ENCODE data around the gene RBM6.
A peak's percentile ranks its signal among the peaks of the same experiment; 100 is the strongest.
"Not testable (repeated sequence)": the region's sequence is repeated elsewhere in the genome, so short reads cannot be mapped to it uniquely, and the experiment has no call there.

Gene RBM6

DNA sequence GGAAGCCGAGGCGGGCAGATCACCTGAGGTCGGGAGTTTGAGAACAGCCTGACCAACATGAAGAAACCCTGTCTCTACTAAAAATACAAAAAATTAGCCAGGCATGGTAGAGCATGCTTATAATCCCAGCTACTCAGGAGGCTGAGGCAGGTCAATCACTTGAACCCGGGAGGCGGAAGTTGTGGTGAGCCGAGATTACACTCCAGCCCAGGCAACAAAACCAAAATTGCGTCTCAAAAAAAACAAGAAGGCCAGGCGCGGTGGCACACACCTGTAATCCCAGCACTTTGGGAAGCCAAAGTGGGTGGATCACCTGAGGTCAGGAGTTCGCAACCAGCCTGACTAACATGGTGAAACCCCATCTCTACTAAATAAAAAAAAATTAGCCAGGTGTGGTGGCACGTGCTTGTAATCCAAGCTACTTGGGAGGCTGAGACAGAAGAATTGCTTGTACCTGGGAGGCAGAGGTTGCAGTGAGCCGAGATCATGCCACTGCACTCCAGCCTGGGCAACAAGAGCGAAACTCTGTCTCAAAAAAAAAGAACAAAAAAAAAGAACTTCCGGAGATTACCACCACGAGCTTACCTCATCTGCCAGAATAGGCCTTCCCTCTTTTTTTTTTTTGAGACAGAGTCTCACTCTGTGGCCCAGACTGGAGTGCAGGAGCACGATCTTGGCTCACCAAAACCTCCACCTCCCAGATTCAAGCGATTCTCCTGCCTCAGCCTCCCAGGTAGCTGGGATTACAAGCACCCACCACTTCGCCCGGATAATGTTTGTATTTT is 22.0 kb upstream of the RBM6 start:
- not testable (repeated sequence) for DNase-seq

DNA sequence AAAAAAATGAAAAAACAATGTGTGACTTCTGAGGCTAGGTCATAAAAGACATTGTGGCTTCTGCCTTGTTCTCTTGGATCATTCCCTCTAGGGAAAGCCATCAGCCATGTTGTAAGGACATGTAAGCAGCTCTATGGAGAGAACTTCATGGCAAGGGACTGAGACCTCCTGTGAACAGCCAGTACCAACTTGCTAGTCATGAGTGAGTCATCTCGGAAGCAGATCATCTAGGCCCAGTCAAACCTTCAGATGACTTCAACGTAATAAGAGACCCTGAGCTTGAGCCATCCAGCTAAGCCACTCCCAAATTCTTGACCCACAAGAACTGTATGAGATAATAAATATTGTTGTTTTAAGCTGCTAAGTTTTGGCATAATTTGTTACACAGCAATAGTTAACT is 15.3 kb upstream of the RBM6 start:
- DNase-seq = no peak

DNA sequence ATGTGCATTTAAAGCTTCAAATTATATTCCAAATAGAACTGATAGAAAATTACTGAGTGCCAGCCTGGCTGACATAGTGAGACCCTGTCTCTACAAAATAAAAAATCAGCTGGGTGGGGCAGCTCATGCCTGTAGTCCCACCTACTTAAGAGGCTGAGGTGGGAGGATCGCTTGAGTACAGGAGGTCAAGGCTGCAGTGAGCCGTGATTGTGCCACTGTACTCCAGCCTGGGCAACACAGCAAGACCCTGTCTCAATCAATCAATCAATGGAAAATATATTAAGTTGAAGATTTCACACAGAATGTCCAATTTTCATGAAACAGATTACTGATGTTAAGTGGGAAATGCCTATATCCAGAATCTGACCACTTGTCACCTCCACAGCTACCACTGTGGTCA is 14.5 kb upstream of the RBM6 start:
- no peak for DNase-seq

DNA sequence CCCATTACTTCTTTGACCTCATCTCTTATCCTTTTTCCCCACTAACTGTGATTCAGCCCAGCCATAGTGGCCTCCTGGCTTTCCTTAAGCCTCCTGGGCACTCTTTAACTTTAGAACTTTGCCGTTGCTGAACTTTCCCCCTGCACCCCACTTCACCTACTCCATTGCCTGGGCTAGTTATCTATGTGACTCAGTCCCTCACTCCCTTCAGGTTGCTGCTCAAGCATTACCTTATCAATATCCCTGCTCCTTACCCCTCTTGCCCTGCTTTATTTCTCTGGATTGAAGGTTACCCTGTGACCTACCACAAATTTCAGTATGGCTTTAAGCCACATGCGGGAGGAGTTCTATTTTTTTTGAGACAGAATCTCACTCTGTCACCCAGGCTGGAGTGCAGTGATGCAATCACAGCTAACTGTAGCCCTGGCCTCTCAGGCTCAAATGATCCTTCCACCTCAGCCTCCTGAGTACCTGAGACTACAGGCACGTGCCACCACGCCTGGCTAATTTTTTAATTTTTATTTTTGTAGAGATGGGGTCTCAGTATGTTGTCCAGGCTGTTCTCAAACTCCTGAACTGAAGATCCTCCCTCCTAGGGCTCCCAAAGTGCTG is 13.7 kb upstream of the RBM6 start:
- no peak for DNase-seq

DNA sequence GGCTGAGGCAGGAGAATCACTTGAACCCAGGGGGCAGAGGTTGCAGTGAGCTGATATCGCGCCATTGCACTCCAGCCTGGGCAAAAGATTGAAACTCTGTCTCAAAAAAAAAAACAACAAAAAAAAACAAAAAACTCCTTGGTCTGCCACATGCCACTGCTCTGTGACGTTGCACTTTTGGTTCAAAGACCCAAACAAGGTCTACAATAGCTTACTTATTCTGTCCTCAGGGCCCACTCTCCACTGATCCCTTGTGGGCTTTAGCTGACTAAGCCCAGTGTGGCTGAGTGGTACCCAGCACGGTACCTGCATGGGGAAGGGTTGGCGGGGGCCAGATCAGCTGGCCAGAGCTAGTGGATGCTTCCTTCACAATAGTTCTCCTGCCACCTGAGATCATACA is 12.2 kb upstream of the RBM6 start:
- DNase-seq = no peak

DNA sequence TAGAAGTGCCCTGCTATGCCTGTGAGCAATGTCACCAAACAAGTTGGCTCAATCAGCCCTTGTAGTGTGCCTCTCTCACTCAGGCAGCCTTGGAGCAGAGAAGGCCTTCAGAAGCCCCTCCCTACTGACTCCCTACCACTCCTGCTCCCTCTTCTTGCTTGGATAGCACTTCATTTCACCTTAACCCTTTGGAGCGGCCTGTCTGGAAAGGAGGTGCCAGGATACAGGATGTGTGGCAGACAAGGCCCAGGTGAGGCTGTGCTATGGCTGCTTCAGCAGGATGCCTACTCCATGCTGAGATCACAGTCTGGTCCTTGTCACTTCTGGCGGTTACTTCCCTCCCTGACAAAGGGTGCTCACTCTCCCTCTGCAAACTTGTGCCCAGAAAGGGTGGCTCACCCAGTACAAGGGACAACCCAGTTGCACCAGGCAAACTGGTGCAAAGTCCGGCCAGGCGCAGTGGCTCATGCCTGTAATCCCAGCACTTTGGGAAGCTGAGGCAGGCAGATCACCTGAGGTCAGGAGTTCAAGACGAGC is 11.4 kb upstream of the RBM6 start:
- no peak for DNase-seq

DNA sequence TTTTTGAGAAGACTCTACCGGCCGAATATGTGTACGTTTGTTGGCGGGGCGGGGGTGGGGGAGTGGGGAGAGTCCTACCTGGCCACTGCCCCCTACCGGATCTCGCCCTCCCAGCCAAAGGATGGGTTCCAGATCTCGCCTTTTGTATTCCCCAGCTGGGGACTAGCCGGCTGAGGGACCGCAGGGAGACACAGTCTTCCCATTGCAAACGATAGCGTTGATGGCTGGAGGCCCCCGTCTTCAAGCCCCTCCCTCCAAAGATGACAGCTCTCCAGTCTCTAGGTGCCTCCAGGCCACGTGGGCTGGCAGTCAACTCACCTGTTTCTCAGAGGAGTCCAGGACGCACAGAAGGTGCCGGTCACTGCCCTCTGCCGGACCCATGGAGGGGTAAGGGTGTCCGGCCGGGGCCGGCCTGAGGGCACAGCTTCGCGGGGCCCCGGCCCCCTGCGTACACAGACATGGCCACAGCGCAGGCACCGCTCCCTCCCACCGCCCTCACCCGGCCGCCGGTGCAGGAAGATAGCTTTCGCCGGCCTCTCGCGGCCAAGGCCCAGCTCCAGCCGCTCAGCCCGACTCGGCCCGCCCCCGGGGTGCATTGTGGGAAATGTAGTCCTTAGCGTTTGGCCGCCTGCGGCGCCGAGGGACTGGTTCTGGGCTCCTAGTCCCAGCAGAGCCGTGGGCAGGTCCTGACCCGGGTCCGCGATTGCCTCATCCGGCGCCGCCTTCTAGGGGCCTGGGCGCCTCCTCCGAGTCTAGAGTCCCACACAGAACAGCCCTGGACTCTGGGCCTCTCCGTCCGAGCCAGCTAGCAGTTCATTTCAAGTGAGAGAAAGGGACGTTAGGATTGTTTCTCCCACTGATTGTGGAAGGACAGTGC is 10.4 kb upstream of the RBM6 start, which contains the start of gene MON1A:
Gene MON1A (minus strand): TSS at position 521 of the 877 bp plus-strand sequence. CDS start 16,465 bp downstream, outside the sequence.
- DNase-seq = peak; percentile 89 to 90

DNA sequence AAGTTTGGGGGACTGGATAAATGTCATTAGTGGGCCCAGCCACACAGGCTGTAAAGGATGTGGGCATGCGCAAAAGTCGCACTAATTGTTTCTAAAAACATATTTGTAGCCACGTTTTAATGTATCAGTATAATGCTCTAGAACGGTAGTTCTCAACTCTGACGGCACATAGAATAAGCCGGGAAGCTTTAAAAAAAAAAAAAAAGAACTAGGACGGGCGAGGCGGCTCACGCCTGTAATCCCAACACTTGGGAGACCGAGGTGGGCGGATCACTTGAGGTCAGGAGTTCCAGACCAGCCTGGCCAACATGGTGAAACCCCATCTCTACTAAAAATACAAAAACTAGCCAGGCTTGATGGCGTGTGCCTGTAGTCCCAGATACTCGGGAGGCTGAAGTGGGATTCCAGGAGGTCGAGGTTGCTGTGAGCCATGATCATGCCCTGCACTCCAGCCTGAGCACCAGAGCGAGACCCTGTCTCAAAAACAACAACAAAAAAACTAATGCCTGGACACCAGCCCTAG is 9.7 kb upstream of the RBM6 start:
- DNase-seq = no peak

DNA sequence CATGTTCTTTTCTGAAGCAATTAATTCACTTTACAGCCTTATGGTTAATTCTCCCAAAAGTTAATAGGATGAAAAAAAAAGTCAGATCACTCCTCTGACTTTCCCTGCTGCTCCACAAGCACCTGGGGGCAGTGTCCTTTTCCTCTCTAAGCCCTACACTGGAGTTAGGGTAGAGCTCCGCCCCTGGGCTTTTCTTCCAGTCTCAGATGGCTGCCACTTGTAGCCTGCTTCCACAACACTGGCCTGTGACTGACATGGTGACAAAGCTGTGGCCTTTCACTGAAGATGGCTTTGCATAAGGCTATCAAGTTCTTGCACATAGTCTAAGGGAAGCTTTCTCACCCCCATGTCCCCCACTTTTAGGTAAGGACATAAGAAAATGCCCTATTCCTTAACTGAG is 9.0 kb upstream of the RBM6 start:
- DNase-seq = no peak

DNA sequence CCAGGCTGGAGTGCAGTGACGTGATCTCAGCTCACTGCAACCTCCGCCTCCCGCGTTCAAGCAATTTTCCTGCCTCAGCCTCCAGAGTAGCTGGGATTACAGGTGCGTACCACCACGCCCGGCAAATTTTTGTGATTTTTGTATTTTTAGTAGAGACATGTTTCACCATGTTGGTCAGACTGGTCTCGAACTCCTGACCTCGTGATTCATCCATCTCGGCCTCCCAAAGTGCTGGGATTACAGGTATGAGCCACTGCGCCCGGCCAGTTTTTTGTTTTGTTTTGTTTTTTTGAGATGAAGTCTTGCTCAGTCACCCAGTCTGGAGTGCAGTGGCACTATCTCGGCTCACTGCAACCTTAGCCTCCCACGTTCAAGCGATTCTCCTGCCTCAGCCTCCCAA is 7.7 kb upstream of the RBM6 start:
- DNase-seq = not testable (repeated sequence)

DNA sequence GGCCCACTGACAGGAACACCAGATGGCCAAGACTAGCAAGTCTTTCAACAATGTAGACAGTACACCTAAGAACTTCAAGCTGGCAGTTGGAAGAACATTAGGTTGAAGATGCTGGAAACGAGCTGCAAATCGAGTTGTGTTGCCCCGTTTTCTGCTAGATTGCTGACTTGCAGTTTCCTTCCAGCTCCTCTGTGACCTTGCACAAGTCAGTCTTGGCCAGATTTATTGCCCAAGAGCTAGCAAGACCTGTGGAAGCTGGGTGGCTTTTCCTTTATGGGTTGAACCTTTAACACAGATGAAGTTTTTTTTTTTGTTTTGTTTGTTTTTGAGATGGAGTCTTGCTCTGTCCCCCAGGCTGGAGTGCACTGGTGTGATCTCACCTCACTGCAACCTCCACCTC is 2.9 kb upstream of the RBM6 start:
- no peak for DNase-seq

DNA sequence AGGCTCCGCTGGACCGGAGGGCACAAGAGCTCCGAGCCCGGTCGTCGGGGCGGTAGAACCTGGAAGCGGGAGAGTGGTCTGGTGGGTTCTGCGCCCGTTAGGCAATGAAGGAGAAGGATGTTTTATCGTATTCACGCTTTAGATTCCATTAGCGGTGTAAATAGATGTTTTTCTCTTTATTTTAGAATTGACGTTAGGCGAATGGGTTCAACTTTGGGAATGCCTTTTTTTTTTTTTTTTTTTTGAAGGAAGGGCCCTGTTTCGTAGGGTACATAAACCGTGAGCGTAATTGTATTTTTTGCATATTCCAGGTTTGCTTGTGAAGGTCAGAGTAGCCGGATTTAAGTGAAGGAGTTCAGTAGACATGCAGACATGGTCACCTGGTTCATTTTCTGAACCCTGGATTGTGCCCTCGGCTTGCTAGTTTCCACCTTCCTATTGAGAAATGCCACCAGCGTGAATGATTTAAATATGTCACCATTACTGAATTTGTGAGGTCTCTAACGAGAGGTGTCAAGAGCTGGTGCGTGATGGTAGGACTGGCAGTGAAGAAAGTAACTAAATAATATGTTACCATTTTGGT is 808 bp downstream of the RBM6 start:
- no peak for DNase-seq

DNA sequence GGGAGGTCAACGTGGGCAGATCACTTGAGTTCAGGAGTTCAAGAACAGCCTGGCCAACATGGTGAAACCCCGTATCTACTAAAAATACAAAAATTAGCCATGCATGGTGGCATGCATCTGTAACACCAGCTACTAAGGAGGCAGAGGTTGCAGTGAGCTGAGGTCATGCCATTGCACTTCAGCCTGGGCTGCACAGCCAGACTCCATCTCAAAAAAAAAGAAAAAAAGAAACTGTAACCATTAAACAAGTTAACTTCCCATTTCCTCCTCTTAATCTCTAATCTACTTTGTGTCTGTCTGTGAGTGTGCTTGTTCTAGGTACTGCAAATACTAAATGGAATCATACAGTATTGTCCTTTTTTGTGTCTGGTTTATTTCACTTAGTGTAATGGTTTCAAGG is 2.7 kb downstream of the RBM6 start:
- DNase-seq = no peak

DNA sequence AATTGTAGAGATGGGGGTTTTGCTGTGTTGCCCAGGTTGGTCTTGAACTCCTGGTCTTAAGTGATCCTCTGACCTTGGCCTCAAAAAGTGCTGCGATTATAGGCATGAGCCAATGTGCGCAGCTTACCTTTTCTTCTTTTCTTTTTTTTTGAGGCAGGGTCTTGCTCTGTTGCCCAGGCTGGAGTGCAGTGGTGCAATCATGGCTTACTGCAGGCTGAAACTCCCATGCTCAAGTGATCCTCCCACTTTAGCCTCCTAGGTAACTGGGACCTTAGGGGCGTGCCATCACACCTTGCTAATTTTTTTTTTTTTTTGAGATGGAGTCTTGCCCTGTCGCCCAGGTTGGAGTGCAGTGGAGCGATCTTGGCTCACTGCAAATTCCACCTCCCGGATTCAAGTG is 13.0 kb downstream of the RBM6 start:
- DNase-seq = no peak

DNA sequence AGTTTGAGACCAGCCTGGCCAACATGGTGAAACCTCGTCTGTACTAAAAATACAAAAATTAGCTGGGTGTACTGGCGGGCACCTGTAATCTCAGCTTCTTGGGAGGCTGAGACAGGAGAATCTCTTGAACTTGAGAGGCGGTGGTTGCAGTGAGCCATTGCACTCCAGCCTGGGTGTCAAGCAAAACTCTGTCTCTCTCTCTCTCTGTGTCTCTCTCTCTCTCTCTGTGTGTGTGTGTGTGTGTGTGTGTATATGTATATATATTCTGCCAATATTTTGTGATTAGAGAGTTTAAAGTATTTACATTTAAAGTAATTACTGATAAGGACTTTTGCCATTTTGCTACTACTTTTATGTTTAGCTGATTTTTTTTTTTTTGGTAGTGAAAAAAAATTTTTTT is 15.7 kb downstream of the RBM6 start:
- no peak for DNase-seq

DNA sequence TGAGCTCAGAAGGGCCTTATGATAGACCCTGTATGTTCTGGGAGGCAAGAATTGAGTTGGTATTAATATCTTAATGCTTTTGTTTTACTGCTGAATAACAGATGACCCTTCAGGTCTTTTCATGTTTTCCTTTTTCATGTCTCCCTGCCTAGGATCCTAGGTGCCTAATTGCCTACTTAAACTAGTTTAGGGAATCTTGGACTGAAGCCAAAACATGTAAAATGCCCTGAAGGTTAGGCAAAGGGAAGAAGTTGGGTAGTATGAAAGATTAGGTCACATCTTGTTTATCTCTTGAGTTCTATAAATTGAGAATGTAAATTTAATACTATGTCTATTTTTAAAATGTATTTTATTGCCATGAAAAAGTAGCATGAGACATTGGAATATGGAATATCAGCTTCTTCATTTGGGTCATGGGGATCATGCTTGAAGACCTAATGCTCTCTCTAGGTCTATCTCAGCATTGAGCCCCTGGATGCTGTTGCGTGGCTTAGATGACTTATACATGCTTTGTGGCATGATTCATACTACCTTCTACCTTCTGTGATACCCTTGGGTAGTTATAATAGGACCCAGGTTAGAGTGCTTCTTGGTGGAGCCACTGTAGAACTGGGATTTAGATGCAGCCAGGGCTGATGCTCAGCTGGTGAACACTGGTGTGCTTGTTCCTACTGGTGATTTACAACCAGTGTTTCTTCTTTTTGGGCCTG is 26.4 kb downstream of the RBM6 start:
- DNase-seq = no peak

DNA sequence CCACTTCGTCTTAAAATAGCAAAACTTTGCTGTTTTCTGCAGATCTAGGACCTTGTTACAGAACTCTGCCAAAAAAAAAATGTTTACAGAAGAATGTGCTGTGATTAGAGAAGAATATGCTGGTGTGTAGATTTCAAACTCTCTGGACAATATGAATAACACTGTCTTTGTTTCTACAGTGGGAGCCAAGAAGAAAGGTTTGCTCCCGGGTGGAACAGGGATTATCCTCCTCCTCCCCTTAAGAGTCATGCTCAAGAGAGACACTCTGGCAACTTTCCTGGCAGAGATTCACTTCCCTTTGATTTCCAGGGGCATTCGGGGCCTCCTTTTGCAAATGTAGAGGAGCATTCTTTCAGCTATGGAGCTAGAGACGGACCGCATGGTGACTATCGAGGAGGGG is 27.3 kb downstream of the RBM6 start:
- DNase-seq = no peak

DNA sequence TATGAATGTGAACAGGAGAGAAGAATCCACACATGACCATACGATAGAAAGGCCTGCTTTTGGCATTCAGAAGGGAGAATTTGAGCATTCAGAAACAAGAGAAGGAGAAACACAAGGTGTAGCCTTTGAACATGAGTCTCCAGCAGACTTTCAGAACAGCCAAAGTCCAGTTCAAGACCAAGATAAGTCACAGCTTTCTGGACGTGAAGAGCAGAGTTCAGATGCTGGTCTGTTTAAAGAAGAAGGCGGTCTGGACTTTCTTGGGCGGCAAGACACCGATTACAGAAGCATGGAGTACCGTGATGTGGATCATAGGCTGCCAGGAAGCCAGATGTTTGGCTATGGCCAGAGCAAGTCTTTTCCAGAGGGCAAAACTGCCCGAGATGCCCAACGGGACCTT is 28.4 kb downstream of the RBM6 start:
- no peak for DNase-seq

DNA sequence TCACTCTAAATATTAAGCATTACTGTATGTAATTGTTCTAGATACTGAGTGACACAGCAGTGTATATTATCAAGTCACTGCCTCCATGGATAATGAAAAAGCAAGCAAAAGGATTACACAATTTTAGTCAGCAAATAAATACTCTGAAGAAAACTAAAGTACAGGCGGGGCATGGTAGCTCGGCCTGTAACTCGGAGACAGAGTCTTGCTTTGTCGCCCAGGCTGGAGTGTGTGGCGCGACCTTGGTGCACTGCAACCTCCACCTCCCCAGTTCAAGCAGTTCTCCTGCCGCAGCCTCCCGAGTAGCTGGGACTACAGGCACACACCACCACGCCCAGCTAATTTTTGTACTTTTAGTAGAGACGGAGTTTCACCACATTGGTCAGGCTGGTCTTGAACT is 32.7 kb downstream of the RBM6 start:
- no peak for DNase-seq

DNA sequence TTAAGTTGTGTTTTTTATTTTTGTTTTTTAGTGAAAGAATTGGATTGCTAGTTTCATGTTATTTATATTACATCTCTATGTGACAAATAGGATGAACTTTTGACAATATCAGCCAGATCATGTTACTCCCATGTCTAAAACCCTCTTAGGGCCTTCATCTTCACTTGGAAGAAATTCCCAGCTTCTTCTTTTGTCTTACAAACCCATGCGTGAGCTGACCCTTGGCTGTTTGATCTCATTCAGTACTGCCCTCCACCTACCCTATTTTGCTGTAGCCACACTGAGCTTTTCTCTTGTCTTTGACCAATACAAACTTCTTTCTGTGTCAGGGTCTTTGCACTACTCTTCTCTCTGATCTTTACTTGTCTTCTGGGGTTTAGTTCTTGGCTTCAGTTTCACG is 37.0 kb downstream of the RBM6 start:
- no peak for DNase-seq

DNA sequence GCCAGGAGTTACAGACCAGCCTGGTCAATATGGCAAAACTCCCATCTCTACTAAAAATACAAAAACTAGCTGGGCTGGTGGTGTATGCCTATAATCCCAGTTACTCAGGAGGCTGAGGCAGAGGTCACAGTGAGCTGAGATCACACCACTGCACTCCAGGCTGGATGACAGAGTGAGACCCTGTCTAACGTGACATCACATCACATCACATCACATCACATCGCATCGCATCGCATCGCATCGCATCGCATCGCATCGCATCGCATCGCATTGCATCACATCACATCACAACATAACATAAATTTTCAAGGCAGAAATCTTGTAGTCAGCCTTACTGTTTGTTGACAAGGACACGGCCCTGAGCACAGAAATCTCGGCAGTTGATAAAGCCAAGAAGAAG is 44.4 kb downstream of the RBM6 start:
- DNase-seq = no peak

DNA sequence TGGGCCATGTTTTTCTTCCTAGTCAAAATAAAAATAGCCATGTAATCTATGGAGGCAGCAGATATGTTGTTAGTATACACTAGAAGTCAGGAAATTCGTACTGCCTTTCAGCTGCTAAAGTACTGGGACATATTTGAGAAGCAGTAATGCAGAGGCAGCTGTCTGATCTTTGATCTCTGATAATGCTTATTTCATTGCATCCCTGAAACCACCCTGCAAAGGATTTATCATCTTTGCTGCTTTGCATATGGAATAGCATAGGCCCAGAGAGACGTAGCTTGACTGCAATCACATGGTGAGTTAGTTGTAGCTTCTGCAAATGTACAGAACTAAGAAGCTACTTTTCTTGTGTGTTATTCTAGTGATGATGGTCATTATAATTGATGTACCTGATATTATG is 52.4 kb downstream of the RBM6 start:
- no peak for DNase-seq

Measured in stimulated activated CD4-positive, alpha-beta T cell treated with anti-CD3 and anti-CD28 coated beads, Interleukin-2, amount 100 ng/mL, for 48 hours (primary cell).